HG02678 (cell line): ENCODE results near the gene PRDM15.

ENCODE experiments used
- ATAC-seq: cut with Tn5 transposase; IDR thresholded peaks from one replicate; pipeline ENCODE4 v1.9.1; 2021; ENCODE audit warnings: mild to moderate bottlenecking, moderate library complexity; ENCODE audit not compliant: unreplicated experiment

Gene PRDM15

DNA sequence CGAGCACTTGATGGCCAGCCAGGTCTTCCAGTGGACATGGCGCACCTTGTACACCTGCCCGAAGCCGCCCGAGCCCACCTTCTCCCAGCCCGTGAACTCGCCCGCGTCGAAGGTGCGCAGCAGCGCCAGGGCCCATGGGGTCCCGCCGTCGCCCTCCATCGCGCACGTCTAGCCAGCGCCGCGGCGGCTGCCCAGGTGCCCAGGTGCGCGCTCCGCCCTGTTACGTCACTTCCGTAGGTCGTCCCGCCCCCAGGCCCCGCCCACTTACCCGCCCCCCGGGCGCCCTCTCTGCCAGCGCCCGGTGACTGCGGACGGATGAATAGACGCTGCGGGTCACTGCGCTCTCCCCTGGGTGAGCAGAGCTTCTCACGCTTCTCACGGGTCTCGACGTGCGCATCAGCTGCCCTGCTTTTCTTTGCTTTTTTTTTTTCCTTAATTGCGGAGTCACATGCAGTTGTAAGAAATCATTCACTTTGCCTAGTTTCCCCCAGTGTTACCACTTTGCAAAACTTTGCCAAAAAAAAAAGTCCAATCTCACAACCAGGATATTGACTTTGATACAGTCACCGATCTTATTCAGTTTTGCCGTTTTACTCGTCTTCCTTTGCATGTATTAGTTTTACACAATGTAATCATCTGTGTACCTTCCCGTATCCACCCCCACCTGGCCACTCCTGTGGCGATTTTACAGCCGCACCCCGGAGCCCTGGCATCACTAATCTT, 112.1 kb downstream of the PRDM15 start, which contains the start of gene RIPK4:
Gene RIPK4, minus strand, starts transcription at position 170 of the 723 bp plus-strand sequence. Its CDS starts 11 bp downstream, at position 159.
- ATAC-seq: no peak

DNA sequence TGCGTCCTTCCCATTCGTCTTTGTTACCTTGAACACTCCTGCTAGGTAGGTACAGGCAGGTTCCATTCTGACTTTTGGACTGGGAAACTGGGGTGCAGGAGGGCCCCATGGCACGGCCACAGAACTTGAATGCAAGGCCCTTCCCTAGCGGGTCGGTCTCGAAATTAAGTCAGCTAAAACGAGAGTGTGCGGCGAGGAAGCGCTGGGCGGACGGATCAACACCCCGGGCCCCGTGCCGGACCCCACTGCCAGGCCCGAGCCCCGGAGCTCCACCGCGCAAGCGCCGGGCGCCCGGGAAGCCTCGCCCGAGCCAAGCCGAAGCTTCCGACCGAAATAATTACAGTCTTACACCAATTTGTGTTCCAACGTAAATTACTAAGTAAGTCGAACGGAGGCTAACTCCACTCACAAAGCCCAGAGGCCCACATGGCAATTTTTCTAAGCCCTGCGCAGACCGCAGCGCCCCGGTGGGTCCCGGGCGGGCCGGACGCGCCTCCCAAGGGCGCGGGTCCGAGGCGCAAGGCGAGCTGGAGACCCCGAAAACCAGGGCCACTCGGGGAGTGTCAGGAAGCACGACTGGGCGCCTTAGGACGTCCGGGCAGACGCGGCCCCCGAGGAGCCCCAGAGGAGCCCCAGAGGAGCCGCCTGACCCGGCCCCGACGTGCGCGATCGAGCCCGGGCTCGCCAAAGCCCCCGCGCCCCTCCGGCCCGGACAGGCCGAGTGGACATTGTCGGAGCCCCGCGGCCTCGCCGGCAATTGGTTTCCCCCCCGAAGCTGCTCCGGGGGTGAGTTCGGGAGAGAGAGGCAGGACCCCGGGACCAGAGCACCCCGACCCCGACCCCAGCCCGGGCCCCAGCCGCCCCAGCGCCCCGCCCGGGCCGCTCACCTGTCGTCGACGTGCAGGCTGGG, 112.9 kb downstream of the PRDM15 start:
- no peak for ATAC-seq

DNA sequence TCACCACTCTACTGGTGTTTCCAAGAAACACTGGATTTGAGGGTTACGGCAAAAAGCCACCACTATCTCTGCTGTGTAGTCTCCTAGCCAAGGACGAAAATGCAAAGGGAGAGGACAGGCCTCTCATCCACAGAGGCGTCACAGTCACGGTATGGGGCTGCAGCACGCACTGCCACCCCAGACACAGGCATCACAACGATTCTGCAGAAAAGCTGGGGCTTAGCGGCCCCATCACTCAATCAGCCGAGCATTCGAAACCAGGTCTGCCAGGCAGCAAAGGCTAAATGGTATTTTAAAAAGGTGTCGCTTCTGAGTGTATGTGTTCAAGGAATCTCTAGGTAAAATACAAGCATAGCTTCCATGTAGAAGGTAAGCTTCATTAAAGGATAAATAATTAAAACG, 113.7 kb downstream of the PRDM15 start:
- ATAC-seq: no peak

DNA sequence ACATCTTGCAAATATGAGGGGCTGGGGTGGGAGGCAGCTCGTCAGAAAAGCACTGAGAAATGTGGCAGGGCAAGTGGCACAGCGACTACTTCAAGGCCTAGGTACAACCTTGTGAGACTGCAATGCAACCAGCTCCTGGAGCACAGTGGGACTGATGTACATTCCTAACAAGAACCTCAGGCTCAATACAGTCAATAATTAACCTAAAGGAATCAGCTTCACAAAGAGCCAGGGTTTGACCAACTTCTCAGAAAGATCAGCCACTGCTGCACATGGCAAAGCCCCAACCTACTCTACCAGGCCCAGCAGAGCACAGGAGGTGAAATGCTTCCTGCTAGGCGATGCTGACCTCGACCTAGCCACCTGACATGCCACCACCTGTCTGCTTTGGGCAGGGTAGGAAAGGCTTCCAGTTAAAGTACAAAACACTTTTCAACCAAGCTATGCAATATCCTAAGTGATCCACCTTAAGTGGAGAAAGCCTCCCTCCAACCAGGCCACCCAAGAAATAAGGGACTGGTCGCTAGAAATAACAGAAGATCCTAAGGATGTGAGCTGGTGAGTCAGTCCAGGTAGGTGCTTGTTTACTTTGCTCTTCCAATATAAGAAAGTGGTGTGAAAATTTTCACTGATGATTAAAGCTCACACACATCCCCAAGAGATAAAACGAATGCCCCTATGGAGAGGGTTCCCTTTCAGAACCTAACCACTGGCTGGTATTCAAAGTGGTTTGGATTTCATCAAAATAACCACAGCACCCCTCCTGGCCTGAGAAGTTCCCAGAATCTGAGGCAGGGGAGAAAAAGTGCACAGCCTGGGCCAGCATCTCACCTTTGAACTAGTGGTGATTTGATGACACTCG, 114.4 kb downstream of the PRDM15 start:
- ATAC-seq: no peak

DNA sequence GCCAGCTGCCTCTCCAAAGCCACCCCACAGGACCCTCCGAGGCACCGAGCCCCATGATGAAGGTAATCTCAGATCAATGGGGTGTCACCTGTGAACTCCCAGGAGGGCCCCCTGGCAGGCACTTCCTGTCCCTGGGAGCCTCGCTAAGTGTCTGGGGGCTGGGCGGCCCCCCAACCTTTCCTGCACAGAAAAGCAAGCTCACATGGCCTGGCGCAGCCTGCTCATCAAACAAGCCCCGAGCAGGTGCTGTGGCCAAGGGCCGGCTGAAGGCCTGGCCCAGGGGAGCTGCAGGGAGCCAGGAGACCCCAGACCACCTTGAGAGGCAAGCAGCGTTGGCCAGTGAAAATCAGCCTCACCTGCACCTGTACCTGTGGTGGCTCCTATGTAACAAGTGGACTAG, 115.1 kb downstream of the PRDM15 start:
- no peak for ATAC-seq

DNA sequence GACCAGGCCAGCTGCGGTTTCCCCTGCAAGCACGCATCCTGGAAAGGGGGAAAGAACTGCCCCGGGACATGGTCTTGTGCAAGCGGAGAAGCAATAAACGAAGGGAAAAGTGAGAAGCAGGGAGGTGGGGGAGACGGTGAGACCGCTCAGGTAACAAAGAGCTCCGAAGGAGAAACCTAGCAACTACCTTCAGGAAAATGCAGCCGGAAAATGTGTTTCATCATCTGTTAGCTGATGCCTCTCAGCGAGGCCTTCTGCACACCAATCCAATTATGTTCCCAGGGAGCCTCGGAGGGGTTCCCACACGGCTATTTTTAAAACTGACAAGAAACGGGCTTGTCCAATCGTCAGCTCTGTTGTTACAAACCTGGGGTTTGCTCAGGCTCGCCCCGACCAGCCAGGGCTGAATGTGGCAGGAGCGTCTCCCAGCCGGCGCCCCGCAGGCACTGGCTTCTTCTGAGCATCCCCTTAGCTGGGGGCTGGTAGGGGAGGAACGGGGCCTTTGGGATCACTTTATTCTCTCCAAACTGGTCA, 115.7 kb downstream of the PRDM15 start:
- ATAC-seq: no peak

DNA sequence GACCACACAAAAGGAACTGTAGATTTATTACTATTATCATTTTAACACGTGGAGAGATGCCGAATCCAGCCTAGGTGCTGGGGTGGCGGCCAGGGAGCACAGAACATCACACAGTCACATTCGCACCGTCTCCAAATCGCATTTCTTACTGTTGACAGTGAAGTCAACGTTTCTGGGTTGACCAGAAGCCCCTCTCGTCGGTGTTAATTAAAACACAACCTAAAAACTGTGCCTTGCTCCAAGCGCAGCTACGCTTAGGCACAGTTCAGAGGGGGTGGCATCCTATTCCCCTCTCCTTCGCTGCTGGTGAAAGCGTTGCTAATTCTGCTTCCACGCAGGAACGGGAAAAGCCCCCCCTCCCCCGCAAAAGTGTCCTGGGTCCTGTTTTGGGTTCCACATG, 116.4 kb downstream of the PRDM15 start:
- no peak for ATAC-seq

DNA sequence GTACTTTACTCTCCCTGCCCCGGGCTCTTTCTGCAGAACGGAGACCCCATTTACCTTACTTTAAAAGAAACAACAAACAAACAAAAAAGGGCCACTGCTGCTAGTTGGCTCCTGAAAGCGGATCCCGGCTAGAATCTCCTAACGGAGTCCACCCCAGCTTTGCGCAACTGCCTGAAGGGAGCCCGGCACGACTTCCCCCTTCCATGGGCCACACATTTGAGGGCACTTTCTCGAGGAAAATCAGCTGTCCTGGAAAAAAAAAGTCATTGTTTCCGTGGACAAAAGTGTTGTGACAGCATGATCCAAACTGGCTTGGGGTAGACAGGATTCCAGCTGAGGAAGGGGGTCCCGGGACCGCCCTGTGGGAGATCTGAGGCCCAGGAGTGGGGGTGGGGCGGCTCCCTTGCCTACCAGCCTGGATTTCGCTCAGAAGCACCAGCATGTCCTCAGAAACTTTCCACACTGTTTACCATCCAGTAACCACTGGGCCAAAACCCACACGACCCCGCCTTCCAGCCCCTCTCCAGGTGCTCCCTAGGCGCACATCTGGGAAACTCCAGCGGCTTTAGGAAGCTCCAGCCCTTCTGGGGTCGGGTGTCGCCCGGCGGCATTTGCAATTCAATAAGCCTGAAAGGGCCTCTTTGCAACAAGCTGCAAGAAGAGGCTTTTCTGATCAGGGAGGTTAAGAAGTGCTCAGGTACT, 117.1 kb downstream of the PRDM15 start:
- ATAC-seq: no peak

DNA sequence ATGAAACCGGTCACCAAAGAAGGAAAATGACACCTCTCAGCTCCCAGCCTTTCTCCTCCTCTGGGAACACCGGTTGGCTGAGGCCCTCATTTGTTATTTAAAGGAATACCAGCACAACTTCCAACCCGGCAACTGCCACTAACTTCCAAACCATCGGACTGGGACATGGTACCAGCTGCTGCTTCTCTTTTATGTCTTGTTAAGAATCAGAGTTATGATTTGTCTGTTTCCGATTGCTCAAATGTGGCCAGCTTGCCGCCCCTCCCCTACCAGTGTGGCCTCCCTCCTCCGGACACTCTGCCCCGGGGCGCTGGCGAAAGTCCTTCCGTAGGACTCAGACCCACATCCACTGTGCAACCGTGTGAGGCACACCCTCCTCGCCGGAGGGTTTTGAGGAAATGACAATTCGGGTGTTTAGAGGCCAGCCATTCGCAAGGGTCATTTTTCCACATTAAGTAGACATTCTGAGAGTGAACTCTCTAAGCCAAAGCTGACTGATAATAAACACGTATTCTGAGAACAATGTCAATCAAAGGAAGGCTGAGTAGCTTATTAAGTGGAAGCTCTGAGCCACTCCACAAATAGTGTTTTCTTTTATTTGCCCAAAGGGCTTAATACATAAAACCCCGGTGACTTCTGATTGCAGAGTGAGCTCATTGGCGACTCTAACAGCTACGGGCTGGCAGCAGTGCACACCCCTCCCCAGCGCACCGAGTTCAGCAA, 117.8 kb downstream of the PRDM15 start:
- no peak for ATAC-seq

DNA sequence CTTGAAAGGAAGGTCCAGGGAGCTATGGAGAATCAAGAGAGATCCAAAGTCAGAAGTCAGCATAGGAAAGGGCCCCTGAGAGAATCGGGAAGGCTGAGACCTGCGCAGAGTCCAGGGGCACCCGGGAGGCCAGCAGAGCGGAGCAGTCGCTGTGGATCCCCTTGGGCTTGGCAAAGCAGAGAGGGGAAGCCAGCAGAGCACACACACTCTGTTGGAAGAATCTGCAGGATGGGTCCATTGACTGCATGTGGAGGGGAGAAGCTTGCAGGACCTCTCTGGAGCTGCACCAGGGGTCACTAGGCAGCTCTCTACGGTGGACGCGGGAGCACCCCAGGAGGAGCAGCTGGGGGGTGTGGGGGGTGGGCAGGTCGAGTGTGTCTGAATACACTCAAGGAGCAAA, 118.7 kb downstream of the PRDM15 start:
- no peak for ATAC-seq

DNA sequence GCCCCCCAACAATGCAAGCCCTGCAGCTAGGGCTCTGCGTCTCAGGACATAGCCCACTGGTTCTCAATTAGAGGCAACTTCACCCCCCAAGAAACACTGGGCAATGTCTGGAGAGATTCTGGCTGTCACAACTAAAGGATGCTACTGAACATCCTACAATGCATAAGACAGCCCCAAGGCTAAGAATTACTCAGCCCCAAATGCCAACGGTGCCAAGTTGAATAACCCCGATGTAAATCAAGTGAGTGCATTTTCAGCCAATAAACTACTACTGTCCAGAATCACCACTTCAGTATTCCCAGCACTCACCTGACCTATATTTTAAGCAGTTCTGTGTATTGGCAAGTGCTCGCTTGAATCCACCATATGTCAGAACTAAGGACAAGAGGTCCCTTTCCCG, 119.2 kb downstream of the PRDM15 start:
- no peak for ATAC-seq

DNA sequence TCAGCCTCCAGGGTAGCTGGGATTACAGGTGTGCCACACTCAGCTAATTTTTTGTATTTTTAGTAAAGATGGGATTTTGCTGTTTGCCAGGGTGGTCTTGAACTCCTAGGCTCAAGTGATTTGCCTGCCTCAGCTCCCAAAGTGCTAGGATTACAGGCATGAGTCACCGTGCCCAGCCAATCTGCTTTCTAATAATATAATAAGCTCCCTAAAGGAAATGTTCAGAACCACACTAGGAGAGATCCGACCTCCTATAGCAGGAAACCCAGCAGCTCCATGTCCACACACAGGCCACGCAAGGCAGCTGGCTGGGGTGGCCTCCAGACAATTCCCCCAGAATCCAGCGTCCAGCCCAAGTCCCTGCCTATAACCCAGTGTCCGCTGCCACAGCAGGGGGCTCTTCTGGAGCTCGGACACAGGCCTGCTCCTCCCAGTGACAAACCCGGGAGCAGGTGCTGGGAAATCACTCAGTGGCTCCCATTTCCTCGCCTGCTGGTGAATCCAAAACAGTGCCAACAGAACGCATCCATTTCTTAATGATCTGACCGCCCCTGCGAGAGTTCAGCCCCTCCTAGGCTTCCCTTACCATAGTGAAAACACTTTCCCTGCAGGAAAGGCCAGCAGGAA, 119.8 kb downstream of the PRDM15 start:
- no peak for ATAC-seq

DNA sequence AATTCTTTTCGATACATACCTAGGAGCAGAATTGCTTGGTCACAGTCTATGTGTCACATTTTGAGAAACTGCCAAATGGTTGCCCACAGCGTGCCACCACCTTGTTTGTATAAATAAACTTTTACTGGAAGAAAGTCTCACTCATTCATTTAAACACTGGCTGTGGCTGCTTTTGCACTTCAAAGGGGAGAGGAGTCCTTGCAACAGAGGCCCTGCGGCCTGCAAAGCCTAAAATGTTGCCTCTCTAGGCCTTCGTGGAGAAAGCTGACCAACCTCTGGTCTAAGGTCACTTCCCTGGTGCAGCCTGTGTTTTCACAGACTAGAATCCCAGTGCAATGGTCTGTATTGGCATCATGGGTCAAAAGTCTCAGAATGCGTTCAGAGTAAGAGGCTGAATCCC, 120.6 kb downstream of the PRDM15 start:
- ATAC-seq: no peak

DNA sequence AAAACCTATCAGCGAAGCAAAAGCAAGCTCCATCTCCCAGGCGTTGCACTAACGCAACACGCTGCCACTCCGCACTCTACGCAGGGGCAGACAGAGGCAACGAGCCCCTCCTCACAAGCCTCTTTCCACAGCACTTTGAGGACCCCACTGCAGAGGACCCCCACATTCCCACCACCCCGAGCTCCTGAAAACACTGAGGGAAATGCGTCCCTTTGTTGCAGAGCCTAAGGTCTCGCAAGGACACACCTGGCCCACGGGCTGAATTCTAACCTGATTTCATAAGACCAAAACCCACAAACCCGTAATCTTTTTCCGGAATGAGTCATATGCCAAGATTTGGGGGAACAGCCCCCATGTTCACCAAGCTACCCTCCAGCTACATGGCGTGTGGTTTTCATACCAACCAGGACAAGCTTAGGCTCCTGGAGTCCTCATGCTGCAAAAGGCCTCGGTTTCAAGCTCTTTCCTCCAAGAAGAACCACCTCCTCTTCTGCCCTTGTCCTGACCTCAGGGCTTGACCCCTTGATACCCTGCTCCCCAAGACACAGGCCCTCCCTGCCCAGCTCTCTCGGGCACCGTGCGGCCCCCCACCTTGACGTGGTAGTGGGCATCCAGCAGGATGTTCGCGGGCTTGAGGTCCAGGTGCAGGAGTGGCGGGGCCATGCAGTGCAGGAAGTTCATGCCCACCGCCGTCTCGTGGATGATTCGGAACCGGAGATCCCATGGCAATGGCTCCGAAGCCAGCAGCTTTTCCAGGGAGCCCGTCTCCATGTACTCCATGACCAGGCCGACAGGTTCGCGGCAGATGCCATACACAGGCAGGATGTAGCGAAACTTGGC, 123.0 kb downstream of the PRDM15 start:
- ATAC-seq: no peak

DNA sequence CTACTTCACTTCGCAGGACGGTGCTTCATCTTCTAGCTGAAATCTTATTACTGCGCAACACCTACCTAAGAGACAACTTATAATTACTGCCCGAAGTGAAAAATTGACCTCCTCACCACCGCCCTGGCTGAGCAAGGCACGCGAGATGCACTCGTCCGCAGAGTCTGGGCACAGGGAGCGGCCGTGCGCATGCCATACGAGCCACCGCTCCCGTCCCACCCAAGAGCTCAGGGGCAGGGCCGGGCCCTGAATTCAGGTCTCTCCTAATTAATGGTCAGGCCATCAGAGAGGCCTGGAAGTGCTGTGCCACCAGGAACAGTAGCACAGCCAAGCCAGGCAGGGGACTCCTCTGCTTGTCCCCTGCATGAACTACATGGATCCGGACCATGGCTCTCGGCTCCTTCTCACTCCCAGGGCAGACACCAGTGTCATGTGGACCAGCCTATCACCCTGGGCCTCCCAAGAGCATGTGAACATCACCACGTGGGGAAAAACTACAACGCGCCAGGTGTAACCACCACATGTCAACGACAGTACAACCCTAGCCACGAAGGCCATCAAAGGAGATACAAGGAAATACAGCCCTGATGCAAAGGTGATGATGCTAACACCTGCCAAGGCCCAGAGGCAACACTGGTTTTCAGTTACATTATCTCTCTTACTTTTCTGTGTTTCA, 123.7 kb downstream of the PRDM15 start:
- no peak for ATAC-seq

DNA sequence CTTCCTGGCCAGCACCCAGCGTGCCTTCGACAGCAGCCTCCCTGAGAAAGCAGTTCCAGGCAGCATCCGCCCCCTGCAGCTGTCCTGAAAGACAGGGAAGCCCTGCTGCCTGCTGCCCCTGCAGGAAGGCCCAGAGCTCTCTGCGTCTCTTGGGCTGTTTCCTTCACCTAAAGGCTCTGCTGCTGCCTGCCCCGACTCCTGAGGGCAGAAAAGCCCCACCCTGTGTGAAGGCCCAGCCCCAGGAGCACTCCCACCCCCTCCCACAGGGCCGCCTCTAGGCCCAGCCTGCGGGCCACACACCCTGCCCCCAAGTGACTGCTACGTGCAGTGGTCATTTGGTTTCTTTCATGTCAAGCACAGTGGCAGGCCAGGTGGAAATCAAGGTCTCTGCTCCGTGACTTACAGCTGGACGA, 124.7 kb downstream of the PRDM15 start:
- no peak for ATAC-seq

DNA sequence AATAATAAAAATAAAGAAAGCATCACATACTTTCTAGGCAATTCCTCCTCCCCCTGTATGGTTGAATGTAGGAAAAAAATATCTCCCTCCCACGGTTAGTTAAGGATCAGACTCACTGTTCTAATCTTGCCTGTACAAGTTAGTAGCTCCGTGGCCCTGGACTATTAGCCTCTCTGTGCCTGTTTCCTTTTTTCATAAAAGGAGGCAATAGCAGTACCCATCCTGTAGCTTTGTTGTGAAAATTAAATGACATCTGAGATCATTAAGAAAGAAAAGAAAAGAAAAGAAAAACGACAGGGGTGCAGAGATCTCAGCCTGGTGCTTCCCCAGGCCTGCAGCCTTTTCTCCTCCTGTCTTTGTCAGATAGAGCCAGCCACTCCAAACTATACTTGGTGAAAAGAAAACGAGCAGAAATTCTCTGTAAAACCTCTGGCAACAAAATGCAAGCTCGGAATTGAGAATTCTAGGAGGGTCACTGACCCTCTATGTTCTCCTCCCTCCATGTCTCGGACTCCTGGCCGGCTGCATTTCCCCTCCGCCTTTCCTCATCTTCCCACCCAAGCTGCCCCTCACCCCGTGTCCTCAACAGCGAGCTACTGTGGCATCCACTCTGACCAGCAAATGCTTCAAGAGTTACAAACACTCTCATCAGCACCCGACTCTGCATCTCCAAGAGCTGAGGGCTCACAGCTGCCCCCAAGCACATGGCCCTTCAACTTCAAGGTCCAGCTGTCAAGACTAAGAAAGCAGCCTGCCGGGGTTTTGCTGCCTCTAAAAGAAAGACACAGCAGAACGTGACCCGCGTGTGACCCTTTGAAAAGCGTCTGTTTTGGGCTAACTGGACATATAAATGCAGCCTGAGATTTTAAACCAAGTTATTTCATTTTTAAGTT, 125.9 kb downstream of the PRDM15 start:
- no peak for ATAC-seq
